CMK (cell line): ENCODE results near the gene RAE1.
"Not testable (repeated sequence)": the region's sequence is repeated elsewhere in the genome, so short reads cannot be mapped to it uniquely, and the experiment has no call there.

Experiments
- DNase-seq: peaks from one replicate; pipeline ENCODE4 v3.0.0-alpha.2; 2010; ENCODE audit warnings: low read depth

The RAE1 gene

GRCh38 chr20:57326667-57327455, 24.2 kb upstream of the RAE1 start:
- DNase-seq, result no peak

DNA sequence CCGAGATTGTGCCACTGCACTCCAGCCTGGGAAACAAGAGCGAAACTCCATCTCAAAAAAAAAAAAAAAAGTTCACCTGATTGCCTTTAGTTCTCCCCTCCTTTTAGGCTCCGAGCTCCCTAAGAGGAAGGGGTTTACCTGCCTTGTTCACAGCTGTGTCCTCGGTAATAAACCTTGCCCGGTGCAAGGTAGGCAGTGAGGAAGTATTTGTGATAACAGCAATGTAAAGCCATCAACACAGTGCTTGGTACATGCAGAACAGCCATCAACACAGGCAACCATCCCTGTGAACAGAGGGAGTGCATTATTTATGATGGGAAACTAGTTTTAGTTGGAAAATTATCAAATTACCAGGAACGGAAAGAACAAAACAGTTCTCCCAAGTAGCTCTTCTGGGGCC, 23.2 kb upstream of the RAE1 start:
- DNase-seq, result no peak

- no peak for DNase-seq
Observed at GRCh38 chr20:57329608-57330221, 21.3 kb upstream of the RAE1 start, which contains the start of gene SPO11. Gene SPO11 (plus strand): TSS chr20:57329803. CDS start chr20:57329868, 65 bp downstream.

DNA sequence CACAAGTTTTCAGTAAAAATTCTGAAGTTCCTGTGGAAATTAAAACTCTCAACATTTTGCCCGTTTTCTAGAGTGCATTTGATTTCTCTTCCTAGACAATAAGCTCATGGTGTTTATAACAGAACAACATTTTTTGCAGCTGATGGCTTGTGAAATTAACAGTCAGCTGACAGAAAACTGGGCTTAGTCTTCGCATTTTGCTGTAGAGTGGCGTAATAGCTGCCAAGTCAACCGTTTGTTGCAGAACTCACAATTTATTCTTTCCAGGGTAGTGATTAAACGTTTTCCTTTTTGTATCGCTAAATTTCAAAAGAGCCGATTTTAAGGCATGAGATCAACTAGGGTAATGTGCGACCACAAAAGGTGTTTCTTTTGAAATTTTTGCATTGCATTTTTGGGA, 20.1 kb upstream of the RAE1 start:
- no peak for DNase-seq

DNA sequence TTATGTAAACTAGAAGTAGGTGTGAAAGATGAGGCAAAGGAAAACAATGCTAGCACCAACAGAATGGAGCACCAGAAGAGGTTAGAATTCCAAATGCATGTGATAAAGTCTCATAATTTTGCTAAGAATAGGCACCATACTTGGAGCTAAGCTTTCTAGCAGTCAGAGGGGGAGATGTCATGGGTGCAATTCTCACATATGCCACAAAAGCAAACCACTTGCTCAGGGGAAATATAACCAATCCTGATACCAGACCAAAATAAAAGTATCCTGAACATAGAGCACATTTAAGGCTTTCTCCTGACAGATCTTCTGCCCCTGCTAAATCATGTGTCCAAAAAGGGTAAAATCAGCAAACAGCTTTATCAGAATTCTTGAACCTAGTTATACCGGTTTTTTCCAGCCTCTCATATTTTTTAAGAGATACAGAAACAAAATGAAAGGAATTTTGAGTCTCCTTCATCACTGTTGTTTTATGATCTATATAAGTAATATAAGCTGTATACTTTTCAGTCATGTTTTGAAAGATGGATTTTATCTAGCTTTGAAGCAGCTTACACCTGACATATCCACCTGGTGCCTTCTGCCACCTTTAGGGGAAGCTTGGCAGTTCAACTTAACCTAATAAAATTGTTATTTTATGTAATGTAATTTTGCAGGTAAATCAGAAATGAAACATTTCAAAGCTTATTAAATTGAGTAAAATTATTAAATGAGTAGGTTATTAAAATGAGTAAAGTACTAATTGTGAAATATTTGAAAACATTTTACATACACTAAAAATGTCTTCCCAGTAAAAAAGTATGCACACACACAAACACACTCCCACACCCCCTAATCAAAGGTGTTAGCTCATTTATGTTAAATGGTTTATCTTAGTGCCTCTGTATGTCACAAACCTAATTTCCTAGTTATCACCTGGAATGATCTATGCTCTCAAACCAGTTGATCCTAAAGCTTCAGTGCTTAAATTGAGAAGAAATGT, 18.7 kb upstream of the RAE1 start:
- DNase-seq, result no peak

DNA sequence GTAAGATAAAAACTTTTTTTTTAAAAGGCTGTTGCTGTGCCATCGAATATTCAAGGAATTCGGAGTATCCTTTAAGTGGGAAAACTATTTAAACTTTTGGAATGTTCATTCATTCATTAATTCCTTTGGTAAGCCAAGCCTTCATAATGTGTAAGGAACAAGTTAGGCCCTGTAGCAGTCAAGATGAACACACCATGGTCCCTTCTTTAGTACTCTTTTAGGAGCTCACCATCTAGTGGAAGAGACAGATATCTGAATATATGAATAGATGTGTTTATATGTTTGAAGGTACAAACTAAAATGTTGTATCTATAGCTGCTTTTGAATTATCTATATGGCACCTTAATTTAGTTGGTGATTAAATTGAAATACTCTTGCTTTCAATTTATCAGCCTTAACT, 15.7 kb upstream of the RAE1 start:
- DNase-seq, result no peak

DNA sequence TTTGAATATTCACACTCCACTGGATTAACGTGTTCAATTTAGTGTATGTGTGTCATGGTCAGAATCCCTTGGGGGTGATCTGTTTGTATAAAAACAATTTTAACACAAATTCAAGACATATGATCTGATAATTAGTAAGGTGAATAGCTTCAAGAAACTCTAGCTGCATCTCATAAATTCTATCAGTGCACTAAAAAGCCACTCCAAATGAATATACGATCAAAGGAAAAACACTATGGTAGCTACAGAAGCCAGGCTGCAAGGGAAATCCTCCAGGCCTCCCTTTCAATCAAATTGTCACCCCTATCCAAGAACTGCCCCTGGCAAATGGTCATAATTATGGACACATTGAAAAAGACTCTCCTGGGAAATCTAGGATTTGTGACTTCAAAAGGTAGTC, 9.4 kb upstream of the RAE1 start:
- DNase-seq, result no peak

DNA sequence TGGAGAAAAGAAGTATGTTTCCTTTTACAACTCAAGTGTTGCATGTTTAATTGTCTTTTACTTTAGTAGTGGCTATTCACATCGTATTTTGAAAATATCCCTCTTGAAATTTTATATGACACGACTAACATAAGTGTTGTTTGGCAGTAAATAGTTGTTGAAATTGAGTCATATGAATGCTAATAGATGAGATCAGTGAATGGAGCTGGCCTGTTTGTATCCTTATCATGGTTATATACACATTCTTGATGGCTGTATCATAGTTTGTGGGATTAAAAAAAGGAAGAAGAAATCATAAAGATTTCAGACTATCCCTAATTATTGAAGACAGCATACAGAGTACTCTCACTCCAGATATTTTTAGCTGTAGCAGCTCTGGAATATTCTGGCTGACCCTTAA, 8.2 kb upstream of the RAE1 start:
- DNase-seq, result no peak

- DNase-seq, result no peak
Observed at GRCh38 chr20:57346477-57346876, 4.6 kb upstream of the RAE1 start.

DNA sequence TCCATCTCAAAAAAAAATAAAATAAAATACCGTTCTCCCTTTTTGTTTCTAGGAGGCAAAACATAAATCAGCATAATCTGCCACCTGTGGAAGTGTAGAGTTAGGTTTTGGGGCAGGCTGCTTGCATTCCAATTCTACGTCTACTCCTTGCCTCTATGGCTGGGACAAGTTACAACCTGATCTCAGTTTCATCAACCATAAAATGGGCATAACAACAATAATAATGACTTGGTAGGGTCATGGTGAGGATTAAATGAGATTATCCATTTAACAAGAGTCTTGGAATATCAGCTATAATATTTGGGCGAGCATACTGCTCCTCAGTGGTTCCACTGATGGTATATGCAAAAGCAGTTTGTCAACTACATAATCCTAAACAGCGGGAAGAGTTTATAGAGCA, 3.7 kb upstream of the RAE1 start:
- DNase-seq, result no peak

- not testable (repeated sequence) for DNase-seq
Observed at GRCh38 chr20:57348200-57348921, 2.7 kb upstream of the RAE1 start.

- not testable (repeated sequence) for DNase-seq
Observed at GRCh38 chr20:57348922-57349574, 2.0 kb upstream of the RAE1 start.

DNA sequence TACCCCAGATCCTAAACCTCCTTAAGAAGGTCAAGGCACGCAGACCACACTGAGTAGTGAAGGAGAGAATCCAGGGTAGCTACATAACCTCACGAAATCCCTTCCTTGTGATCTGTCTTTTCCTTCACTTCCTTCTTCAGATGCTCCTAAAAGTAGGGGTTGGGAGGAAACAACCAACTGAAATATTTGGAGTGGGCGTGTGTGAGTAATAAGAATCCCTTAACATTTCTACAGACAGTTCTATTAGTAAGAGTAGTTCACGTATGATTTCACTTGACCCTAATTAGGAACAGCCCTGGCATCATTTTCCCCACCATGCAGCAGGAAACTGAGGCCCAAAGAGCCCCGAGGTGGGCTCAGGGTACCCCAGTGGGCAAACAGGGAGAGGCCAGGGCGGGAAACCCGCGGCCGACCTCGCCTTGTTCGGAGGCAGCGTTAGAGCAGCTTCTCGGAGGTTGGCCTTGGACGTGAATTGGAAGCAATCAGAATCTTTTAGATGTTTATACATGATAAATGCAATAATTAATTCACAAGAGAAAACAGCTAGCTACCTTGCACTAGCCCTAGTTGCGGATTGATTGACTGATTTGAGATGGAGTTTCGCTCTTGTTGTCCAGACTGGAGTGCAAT, 859 bp upstream of the RAE1 start:
- no peak for DNase-seq

GRCh38 chr20:57350726-57351041, 371 bp upstream of the RAE1 start:
- DNase-seq, result not testable (repeated sequence)

DNA sequence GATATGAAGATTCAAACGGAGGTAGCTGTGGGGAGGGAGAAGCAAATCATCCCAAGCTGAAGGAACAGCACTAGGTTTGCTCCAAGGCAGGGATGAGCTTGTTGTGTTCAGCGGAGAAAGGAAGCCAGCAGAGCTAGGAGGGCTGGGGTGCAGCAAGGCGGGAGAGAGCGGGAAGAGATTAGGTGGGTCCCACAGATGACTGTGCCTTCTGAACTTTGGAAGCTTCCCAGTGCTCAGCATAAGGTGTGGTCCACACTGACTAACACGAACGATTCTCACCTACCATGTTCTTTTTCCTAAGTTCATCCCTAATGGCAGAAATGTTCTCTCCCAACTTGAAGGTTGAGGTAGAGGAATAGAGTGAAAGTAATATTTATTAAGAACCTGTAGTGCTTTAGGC, 1.2 kb downstream of the RAE1 start:
- DNase-seq, result no peak

DNA sequence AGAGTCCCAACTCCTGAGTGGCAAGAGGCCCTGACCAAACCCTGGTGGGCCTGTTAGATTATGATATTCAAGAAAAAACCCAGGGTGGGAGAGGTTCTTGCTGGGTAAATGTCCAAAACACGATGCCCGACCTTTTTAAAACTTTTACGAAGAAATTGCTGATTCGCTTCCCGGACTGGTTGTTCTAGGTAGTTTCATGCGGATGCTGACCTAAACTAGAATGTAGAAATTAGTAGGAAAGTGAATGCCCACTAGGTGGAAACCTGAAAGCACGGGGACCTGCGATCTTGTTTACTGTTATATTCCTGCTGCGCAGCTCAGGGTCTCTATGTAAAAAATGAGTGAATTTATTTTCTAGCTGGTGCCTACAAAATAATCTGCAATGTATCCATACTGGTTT, 2.3 kb downstream of the RAE1 start:
- no peak for DNase-seq

DNA sequence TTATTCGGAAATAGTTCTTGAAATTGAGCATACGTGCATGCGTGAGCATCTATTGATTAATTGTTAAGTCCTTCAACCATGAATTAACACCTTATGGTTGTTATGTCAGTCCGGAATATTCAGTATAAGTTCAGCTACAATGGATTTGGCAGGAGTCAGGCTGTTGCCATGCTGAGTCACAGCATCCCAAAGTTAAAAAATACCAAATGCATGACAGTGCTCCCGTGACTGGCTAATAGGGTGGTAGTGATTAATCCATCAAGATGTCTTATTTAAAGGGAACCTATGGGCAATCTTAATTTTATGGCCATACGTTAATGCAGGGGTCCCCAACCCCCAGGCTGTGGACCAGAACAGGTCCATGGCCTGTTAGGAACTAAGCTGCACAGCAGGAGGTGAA, 10.5 kb downstream of the RAE1 start:
- DNase-seq, result no peak

DNA sequence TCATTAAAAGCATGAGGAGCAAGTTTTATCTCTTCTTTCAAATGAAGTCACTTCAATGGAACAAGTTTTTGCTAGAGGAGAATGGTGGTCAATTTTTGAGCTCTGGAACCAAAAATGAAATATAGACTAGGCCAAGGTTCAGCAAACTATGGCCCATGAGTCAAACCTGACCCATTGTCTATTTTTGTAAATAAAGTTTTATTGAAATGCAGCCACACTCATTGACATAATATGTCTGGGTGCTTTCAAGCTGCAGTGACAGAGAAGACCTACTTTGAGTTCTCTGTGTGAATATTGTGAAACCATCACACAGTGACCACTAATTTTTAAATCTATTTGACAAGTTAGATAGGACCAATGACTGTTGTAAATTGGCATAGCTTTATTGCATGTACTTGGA, 13.4 kb downstream of the RAE1 start:
- DNase-seq, result no peak

- DNase-seq, result no peak
Observed at GRCh38 chr20:57369596-57369995, 18.5 kb downstream of the RAE1 start.

DNA sequence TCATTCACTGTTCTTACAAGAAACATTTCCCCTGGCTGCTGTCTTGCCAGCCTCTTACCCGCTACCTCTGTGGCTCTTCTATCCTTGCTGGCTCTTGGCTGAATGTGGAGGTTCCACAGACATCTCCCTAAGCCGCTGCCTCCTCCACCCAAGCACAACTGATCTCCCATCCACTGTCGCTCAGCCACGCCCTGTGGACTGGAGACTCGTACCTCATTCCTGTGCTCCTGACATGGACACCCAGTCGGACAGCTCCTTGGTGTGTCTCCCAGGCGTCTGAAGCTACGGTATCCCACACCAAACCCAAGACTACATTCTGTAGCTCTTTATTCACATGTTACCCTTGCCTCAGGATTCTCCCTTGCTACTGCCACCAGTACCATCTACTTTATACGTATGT, 19.3 kb downstream of the RAE1 start:
- no peak for DNase-seq

DNA sequence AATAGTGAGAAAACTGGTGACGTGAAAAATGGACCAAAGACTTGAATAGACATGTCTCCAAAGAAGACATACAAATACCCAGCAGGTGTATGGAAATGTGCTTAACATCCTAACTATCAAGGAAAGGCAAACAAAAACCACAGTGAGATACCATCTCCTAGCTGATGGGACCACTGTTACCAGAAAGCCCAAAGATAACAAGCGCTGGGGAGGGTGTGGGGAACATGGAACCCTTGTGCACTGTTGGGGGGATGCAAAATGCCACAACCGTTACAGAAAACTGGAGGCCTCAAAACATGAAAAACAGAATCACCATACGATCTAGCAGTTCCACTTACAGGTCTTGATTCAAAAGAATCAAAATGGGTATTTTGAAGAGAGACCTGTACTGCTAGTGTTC, 20.3 kb downstream of the RAE1 start:
- DNase-seq, result no peak
